Smooth muscle cell (in vitro differentiated cells): ENCODE data around the gene BBS5. TPM values are rescaled to one million over a fixed set of nuclear protein-coding genes. Genes with fewer than 3 reads are reported as not detected.

Experiments
- DNase-seq: peaks from one replicate; lab custom pipeline; 2025; ENCODE audit not compliant: unreplicated experiment; lab: John Stamatoyannopoulos, UW
- H2AFZ ChIP-seq: fragments of 200-600 bp; sonication (generic); 2 replicates; pipeline ENCODE4 v1.6.0; 2016; ENCODE audit warnings: antibody characterized with exemption, low read depth, mild to moderate bottlenecking
- H3F3A ChIP-seq: fragments of 200-600 bp; sonication (generic); 2 replicates; pipeline ENCODE4 v1.6.0; 2017; ENCODE audit warnings: antibody characterized with exemption, low read depth
- H3K27ac ChIP-seq: fragments of 200-600 bp; sonication (generic); 2 replicates; pipeline ENCODE4 v1.5.1; 2016; ENCODE audit warnings: low read depth, mild to moderate bottlenecking
- H3K27me3 ChIP-seq: fragments of 200-600 bp; sonication (generic); 2 replicates; pipeline ENCODE4 v1.6.1; 2016; ENCODE audit warnings: low read depth, mild to moderate bottlenecking
- H3K36me3 ChIP-seq: fragments of 200-600 bp; sonication (generic); 2 replicates; pipeline ENCODE4 v1.5.1; 2016; ENCODE audit warnings: low read depth
- H3K4me1 ChIP-seq: fragments of 200-600 bp; sonication (generic); 2 replicates; pipeline ENCODE4 v1.5.1; 2016; ENCODE audit warnings: low read depth
- H3K4me2 ChIP-seq: fragments of 200-600 bp; sonication (generic); 2 replicates; pipeline ENCODE4 v1.6.0; 2016; ENCODE audit warnings: mild to moderate bottlenecking
- H3K4me3 ChIP-seq: fragments of 200-600 bp; sonication (generic); 2 replicates; pipeline ENCODE4 v1.5.1; 2016; ENCODE audit warnings: mild to moderate bottlenecking
- H3K79me2 ChIP-seq: fragments of 200-600 bp; sonication (generic); 2 replicates; pipeline ENCODE4 v1.6.0; 2016; ENCODE audit warnings: low read depth, mild to moderate bottlenecking
- H3K9ac ChIP-seq: fragments of 200-600 bp; sonication (generic); 2 replicates; pipeline ENCODE4 v1.6.0; 2016; ENCODE audit warnings: low read depth
- H3K9me3 ChIP-seq: fragments of 200-600 bp; sonication (generic); replicated peaks from 2 replicates; pipeline ENCODE4 v1.5.1; 2016; ENCODE audit warnings: low read depth
- H4K20me1 ChIP-seq: fragments of 200-600 bp; sonication (generic); 2 replicates; pipeline ENCODE4 v1.6.0; 2016; ENCODE audit warnings: low read depth
- WGBS: methylation state at CpG from one replicate; pipeline ENCODE4 v1.1.7; 2016; ENCODE audit warnings: low lambda C conversion rate; 5-methylcytosine and 5-hydroxymethylcytosine counted together
- polyA plus RNA-seq: library from polyadenylated mRNA; unstranded; fragments of >200 nt; fragmentation: Nextera tagmentation; extraction: Ambion mirVana; gene quantifications from 2 replicates; pipeline ENCODE4 v1.2.1, GENCODE V29; 2016
- total RNA-seq: library from RNA; depleted of rRNA; stranded (reverse); fragments of >200 nt; gene quantifications from 2 replicates; pipeline ENCODE4 v1.2.3, GENCODE V29; 2014
- TF ChIP-seq, protein P1 (sequence below): fragments of 200-600 bp; sonication (generic); IDR thresholded peaks from 2 replicates; pipeline ENCODE4 v1.5.1; 2017; ENCODE audit warnings: borderline replicate concordance, mild to moderate bottlenecking, antibody characterized with exemption; ENCODE audit not compliant: insufficient read depth, poor library complexity, severe bottlenecking

Gene BBS5
- total and polyA plus RNA-seq, 2 experiments from 2014 or later: 4.3 to 5.4 TPM

GRCh38 chr2:169439900-169440299, 39.4 kb upstream of the BBS5 start:
- Histone ChIP-seq H3K27ac (no peak overlapping the region), H3K9ac (no peak overlapping the region), H3K4me1 (peaks cover 5% of the 10 kb centered on the region), H3K4me2 (no peak overlapping the region), H3K36me3 (no peaks in the 10 kb centered on the region), H2AFZ (no peak overlapping the region), H4K20me1 (no peaks in the 10 kb centered on the region), H3F3A (no peaks in the 10 kb centered on the region), H3K9me3 (no peaks in the 10 kb centered on the region), H3K4me3 (no peak overlapping the region), H3K27me3 (peaks cover 8% of the 10 kb centered on the region), H3K79me2 (no peaks in the 10 kb centered on the region)
- WGBS: 96% methylated on average over 3 of the region's 3 CpGs
- TF ChIP-seq, protein P1, sequence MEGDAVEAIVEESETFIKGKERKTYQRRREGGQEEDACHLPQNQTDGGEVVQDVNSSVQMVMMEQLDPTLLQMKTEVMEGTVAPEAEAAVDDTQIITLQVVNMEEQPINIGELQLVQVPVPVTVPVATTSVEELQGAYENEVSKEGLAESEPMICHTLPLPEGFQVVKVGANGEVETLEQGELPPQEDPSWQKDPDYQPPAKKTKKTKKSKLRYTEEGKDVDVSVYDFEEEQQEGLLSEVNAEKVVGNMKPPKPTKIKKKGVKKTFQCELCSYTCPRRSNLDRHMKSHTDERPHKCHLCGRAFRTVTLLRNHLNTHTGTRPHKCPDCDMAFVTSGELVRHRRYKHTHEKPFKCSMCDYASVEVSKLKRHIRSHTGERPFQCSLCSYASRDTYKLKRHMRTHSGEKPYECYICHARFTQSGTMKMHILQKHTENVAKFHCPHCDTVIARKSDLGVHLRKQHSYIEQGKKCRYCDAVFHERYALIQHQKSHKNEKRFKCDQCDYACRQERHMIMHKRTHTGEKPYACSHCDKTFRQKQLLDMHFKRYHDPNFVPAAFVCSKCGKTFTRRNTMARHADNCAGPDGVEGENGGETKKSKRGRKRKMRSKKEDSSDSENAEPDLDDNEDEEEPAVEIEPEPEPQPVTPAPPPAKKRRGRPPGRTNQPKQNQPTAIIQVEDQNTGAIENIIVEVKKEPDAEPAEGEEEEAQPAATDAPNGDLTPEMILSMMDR: no peak
- DNase-seq: no peak

GRCh38 chr2:169446452-169446851, 32.8 kb upstream of the BBS5 start:
- Histone ChIP-seq H3K9ac (no peak overlapping the region), H3K79me2 (no peaks in the 10 kb centered on the region), H3K27ac (no peak overlapping the region)

GRCh38 chr2:169448316-169448715, 31.0 kb upstream of the BBS5 start:
- H3K4me1 ChIP-seq: no peaks in the 10 kb centered on the region
- no peaks in the 10 kb centered on the region for H3K36me3 ChIP-seq
- H3K27me3 ChIP-seq: no peaks in the 10 kb centered on the region
- H3K4me2 ChIP-seq: no peak overlapping the region
- H4K20me1 ChIP-seq: no peaks in the 10 kb centered on the region
- no peaks in the 10 kb centered on the region for H3K79me2 ChIP-seq
- H3K4me3 ChIP-seq: no peak overlapping the region
- DNase-seq: no peak
- H2AFZ ChIP-seq: no peak overlapping the region
- no peak overlapping the region for H3K27ac ChIP-seq
- H3K9me3 ChIP-seq: no peaks in the 10 kb centered on the region
- WGBS: 77% methylated on average over 3 of the region's 3 CpGs
- H3K9ac ChIP-seq: no peak overlapping the region
- TF ChIP-seq, protein P1: no peak
- no peaks in the 10 kb centered on the region for H3F3A ChIP-seq

More at GRCh38 chr2:169446452-169446851, 32.8 kb upstream of the BBS5 start:
- TF ChIP-seq, protein P1: no peak
- no peak overlapping the region for H3K4me2 ChIP-seq
- no peak for DNase-seq
- no peaks in the 10 kb centered on the region for H3K27me3 ChIP-seq
- H3K4me3 ChIP-seq: no peak overlapping the region
- no peaks in the 10 kb centered on the region for H3F3A ChIP-seq
- H3K9me3 ChIP-seq: no peaks in the 10 kb centered on the region
- H2AFZ ChIP-seq: no peak overlapping the region
- no peaks in the 10 kb centered on the region for H3K4me1 ChIP-seq
- H4K20me1 ChIP-seq: no peaks in the 10 kb centered on the region
- H3K36me3 ChIP-seq: no peaks in the 10 kb centered on the region

GRCh38 chr2:169448865-169449264, 30.4 kb upstream of the BBS5 start:
- Histone ChIP-seq H3K9ac (no peak overlapping the region), H3K4me3 (no peak overlapping the region), H3K27ac (no peak overlapping the region), H4K20me1 (no peaks in the 10 kb centered on the region), H3K27me3 (no peaks in the 10 kb centered on the region), H3K4me2 (no peak overlapping the region), H3K36me3 (no peaks in the 10 kb centered on the region), H3K9me3 (no peaks in the 10 kb centered on the region), H3F3A (no peaks in the 10 kb centered on the region), H3K79me2 (no peaks in the 10 kb centered on the region), H2AFZ (no peak overlapping the region), H3K4me1 (no peaks in the 10 kb centered on the region)
- no peak for DNase-seq
- WGBS: 86% methylated on average over 1 of the region's 1 CpG
- TF ChIP-seq, protein P1: no peak
